DMS114 treated with DMSO at 0.1 percent for 48 hours (cell line): ENCODE measurements around the gene ZNF487.

Source experiments
- DNase-seq: peaks from one replicate; lab custom pipeline; 2025; ENCODE audit not compliant: unreplicated experiment; lab: John Stamatoyannopoulos, UW

The ZNF487 gene

DNA sequence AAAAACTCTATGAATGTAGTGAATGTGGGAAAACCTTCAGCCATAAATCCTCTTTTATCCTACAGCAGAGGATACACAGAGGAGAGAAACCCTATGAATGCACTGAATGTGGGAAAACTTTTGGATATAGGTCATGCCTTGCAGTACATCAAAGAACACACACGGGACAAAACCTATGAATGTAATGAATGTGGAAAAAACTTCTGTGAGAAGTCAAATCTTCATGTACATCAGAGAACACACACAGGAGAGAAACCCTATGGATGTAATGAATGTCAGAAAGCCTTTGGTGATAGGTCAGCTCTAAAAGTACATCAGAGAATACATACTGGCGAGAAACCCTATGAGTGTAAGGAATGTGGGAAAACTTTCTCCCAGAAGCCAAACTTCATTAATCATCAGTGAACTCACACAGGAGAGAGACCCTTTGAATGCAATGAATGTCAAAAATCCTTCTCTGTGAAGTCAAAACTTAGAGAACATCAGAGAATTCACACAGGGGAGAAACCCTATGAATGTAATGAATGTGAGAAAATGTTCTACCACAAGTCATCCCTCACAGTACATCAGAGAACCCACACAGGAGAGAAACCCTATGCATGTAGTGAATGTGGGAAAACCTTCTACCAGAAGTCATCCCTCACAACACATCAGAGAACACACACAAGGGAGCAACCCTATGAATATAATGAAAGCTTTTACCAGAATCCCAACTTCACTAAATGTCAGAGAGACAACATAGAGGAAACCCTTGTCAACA, 45.6 kb downstream of the ZNF487 start:
- no peak for DNase-seq

- DNase-seq = no peak
These were observed 54.9 kb downstream of the ZNF487 start for GRCh38 chr10:43491855-43492254.

DNA sequence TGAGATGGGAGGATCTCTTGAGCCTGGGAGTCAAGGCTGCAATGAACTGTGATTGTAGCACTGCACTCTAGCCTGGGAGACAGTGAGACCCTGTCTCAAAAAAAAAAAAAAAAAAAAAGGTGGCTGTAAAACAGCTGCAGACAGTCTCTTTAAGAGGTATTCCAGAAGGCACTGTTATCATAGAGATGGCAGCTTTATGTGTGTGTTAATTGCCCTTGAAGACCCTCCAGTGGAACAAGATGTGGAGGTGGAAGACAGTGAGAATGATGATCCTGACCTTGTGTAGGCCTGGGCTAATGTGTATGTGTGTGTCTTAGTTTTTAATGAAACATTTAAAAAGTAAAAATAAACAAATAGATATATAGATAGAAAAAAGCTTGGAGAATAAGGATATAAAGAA, 66.0 kb downstream of the ZNF487 start:
- no peak for DNase-seq

DNA sequence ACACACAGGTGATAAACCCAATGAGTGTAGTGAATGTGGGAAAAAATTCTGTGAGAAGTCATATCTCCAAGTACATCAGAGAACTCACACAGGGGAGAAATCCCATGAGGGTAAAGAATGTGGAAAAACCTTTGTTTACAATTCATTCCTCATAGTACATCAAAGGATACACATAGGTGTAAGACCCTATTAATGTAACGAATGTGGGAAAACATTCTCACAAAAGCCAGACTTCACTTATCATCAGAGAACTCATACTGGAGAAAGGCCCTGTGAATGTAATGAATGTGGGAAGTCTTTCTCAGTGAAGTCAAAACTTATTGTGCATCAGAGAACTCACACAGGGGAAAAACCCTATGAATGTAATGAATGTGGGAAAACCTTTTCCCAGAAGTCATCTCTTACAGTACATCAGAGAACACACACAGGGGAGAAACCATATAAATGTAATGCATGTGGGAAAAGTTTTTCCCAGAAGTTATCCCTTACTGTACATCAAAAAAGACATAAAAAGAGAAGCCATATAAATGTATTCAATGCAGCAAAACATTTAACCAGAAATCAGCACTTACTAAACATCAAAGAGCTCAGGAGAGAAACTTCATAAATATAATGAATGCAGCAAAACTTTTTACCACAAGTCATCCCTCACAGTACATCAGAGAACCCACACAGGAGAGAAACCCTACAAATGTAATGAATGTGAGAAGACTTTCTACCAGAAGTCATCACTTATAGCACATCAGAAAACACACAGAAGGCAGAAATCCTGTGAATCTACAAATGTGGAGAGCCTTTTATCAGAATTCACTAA, 87.7 kb downstream of the ZNF487 start:
- no peak for DNase-seq
